Body of pancreas (tissue), 4 donors: ENCODE measurements around the gene ACTG1. TPM values are rescaled to one million over a fixed set of nuclear protein-coding genes. Genes with fewer than 3 reads are reported as not detected.

Experiments used
- ATAC-seq: fragments of 150-250 bp; one replicate; pipeline ENCODE4 v1.9.1; 2016
- DNase-seq, 4 donors: peaks; one replicate each; pipeline ENCODE4 v3.0.0-alpha.2; 2019
- H3K27ac ChIP-seq, 4 donors: fragments of 200-600 bp; sonication (generic); 1 replicate in 3 of 4; 2 replicates in 1 of 4; pipeline versions ENCODE4 v1.5.1 to v1.6.1; 2016 to 2019; ENCODE audit warnings: mild to moderate bottlenecking in 1 of 4, mixed read lengths in 1 of 4, moderate library complexity in 1 of 4
- H3K27me3 ChIP-seq, 2 donors: fragments of 200-600 bp; sonication (generic); one replicate each; pipeline ENCODE4 v1.6.0; 2016; ENCODE audit warnings: mild to moderate bottlenecking in 1 of 2
- H3K36me3 ChIP-seq, 2 donors: fragments of 200-600 bp; sonication (generic); replicated peaks in 1 of 2; 2 replicates each; pipeline ENCODE4 v1.5.1; 2016; ENCODE audit warnings: low read depth in 2 of 2; ENCODE audit not compliant: insufficient read depth in 1 of 2
- H3K4me1 ChIP-seq: fragments of 200-600 bp; sonication (generic); one replicate; pipeline ENCODE4 v1.6.0; 2016
- H3K4me3 ChIP-seq, 2 donors: fragments of 200-600 bp; sonication (generic); 1 replicate in 1 of 2; 2 replicates in 1 of 2; pipeline ENCODE4 v1.5.1; 2016 to 2019
- H3K9me3 ChIP-seq, 3 donors: fragments of 200-600 bp; sonication (generic); 1 replicate in 2 of 3; 2 replicates in 1 of 3; pipeline ENCODE4 v1.5.1; 2016
- CTCF ChIP-seq, 7 experiments: fragments of 450-650 bp in 4 of 7; fragments of 200-600 bp in 3 of 7; sonication (generic) in 3 of 7; IDR thresholded peaks; one replicate each; pipeline ENCODE4 v1.5.1; 2016 to 2019; ENCODE audit warnings: antibody characterized with exemption in 7 of 7
- POLR2A ChIP-seq, 3 donors: fragments of 450-650 bp; IDR thresholded peaks; one replicate each; pipeline ENCODE4 v1.6.1; 2016; ENCODE audit warnings: antibody characterized with exemption in 3 of 3, mild to moderate bottlenecking in 2 of 3
- WGBS, 2 donors: methylation state at CpG; one replicate each; pipeline ENCODE4 v1.1.5; 2017; 5-methylcytosine and 5-hydroxymethylcytosine counted together
- intact Hi-C: fragments of 100-400 bp; cut with DNase I; formaldehyde crosslinking; loops from one replicate; pipeline ENCODE4 v1.15.1; 2023
- total RNA-seq, 2 donors: library from RNA; depleted of rRNA; stranded (reverse); fragments of >200 nt; gene quantifications; one replicate each; pipeline ENCODE4 v1.1.0, GENCODE V29; 2016

The ACTG1 gene
- total RNA-seq, 2 donors from 2014 or later, result 1,634 to 1,790 TPM

GRCh38 chr17:81542431-81543338 lies 30.1 kb upstream of the ACTG1 start:
- no peaks in the 10 kb centered on the region for H3K9me3 ChIP-seq
- DNase-seq, result peak in 1 of 4 donors; percentile 5

GRCh38 chr17:81541123-81541522 lies 28.5 kb upstream of the ACTG1 start:
- ATAC-seq (no peak), DNase-seq (peak in 1 of 4 donors; percentile 5)
- TF ChIP-seq CTCF (IDR thresholded peaks at IDR 0.05) (no peak), POLR2A (IDR thresholded peaks at IDR 0.05) (no peak)
- no peaks in the 10 kb centered on the region for H3K27me3 ChIP-seq
- WGBS, 2 donors, result 96 to 99% methylated on average over 14 of the region's 17 CpGs
- no peak overlapping the region for H3K4me3 ChIP-seq
- H3K9me3 ChIP-seq, result no peaks in the 10 kb centered on the region
- peaks cover 3 to 6% of the 10 kb centered on the region in 2 donors for H3K36me3 ChIP-seq
- peaks cover 32% of the 10 kb centered on the region for H3K4me1 ChIP-seq
- intact Hi-C loops, result no loop called here
- no peak overlapping the region for H3K27ac ChIP-seq

More at GRCh38 chr17:81542431-81543338, 30.1 kb upstream of the ACTG1 start:
- H3K4me3 ChIP-seq, result no peak overlapping the region
- peaks cover 17% of the 10 kb centered on the region for H3K4me1 ChIP-seq
- no peak for ATAC-seq
- no peak for TF ChIP-seq CTCF (IDR thresholded peaks at IDR 0.05)
- no peak for TF ChIP-seq POLR2A (IDR thresholded peaks at IDR 0.05)
- H3K36me3 ChIP-seq, result peaks cover 6 to 8% of the 10 kb centered on the region in 2 donors
- intact Hi-C loops, result no loop called here
- WGBS, 2 donors, result 70 to 83% methylated on average over 2 to 15 of the region's 15 CpGs
- no peak overlapping the region for H3K27ac ChIP-seq
- H3K27me3 ChIP-seq, result no peaks in the 10 kb centered on the region

GRCh38 chr17:81540676-81541027 lies 28.1 kb upstream of the ACTG1 start:
- intact Hi-C loops, result no loop called here
- WGBS, 2 donors, result 90% methylated on average over 5 to 13 of the region's 14 CpGs
- no peaks in the 10 kb centered on the region for H3K27me3 ChIP-seq
- H3K4me1 ChIP-seq, result peaks cover 36% of the 10 kb centered on the region
- no peak overlapping the region for H3K4me3 ChIP-seq
- TF ChIP-seq POLR2A (IDR thresholded peaks at IDR 0.05) (no peak), CTCF (IDR thresholded peaks at IDR 0.05) (no peak)
- peaks cover under 1 to 6% of the 10 kb centered on the region in 2 donors for H3K36me3 ChIP-seq
- H3K9me3 ChIP-seq, result no peaks in the 10 kb centered on the region
- no peak for ATAC-seq
- DNase-seq, result peak in 2 of 4 donors; percentile 5 to 14
- H3K27ac ChIP-seq, result no peak overlapping the region

GRCh38 chr17:81539961-81540675 lies 27.5 kb upstream of the ACTG1 start:
- ATAC-seq (no peak), DNase-seq (peak in 2 of 4 donors; percentile 12 to 17)
- peaks cover 0 to 6% of the 10 kb centered on the region in 2 donors for H3K36me3 ChIP-seq
- no peaks in the 10 kb centered on the region for H3K9me3 ChIP-seq
- WGBS, 2 donors, result 95 to 97% methylated on average over 10 to 22 of the region's 28 CpGs
- TF ChIP-seq POLR2A (IDR thresholded peaks at IDR 0.05) (no peak), CTCF (IDR thresholded peaks at IDR 0.05) (no peak)
- intact Hi-C loops, result no loop called here
- H3K27ac ChIP-seq, result no peak overlapping the region
- H3K27me3 ChIP-seq, result no peaks in the 10 kb centered on the region
- H3K4me1 ChIP-seq, result peaks cover 36% of the 10 kb centered on the region
- H3K4me3 ChIP-seq, result no peak overlapping the region
